ENCODE data around the gene CCDC197. TPM values are rescaled to one million over a fixed set of nuclear protein-coding genes. Genes with fewer than 3 reads are reported as not detected.
A peak's percentile ranks its signal among the peaks of the same experiment; 100 is the strongest.

CCDC197 gene
- total RNA-seq, 3 donors from 2014 or later, result not detected

DNA sequence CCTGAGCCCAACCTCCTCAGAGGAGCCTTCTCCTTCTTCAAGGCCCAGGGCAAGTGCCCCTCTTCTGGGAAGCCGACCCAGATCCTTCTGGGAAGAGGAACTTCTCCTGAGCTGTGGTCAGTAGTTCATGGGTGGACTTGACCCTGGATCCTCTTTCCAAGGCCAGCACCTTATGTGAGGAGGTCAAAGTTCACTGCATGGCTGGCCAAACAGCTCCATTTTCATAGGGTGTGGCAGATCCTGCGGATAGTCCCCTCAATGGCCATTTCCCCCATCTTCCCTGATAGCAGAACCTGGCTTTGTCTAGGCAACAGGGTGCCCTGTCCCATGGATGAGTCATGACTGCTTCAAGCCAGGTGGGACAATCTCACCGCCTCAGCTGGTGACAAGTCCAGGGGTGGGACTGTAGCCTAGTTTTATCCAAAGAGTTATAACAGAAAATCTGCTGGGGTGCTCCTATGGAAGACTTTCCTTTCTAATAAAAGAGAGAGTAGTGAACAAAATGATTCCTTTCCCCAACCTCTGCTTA, 31.1 kb upstream of the CCDC197 start:
- TF ChIP-seq POLR2A (IDR thresholded peaks at IDR 0.05) (no peak), POLR2AphosphoS5 (IDR thresholded peaks at IDR 0.05) (no peak)
- TF ChIP-seq, protein P1, sequence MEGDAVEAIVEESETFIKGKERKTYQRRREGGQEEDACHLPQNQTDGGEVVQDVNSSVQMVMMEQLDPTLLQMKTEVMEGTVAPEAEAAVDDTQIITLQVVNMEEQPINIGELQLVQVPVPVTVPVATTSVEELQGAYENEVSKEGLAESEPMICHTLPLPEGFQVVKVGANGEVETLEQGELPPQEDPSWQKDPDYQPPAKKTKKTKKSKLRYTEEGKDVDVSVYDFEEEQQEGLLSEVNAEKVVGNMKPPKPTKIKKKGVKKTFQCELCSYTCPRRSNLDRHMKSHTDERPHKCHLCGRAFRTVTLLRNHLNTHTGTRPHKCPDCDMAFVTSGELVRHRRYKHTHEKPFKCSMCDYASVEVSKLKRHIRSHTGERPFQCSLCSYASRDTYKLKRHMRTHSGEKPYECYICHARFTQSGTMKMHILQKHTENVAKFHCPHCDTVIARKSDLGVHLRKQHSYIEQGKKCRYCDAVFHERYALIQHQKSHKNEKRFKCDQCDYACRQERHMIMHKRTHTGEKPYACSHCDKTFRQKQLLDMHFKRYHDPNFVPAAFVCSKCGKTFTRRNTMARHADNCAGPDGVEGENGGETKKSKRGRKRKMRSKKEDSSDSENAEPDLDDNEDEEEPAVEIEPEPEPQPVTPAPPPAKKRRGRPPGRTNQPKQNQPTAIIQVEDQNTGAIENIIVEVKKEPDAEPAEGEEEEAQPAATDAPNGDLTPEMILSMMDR (IDR thresholded peaks at IDR 0.05), result no peak
- no peak for DNase-seq (ENCODE audit: low spot score in 2 of 2)
- H3K4me3 ChIP-seq, result no peak overlapping the region
- no peaks in the 10 kb centered on the region for H3K9me3 ChIP-seq
- intact Hi-C loops (cut with DNase I; ENCODE audit: low total_unique reads), result no loop called here
- no peaks in the 10 kb centered on the region for H3K36me3 ChIP-seq
- no peaks in the 10 kb centered on the region for H3K27me3 ChIP-seq
- H3K27ac ChIP-seq, result peak overlapping the region in 1 of 2 donors; percentile 52
- H3K4me1 ChIP-seq, result no peaks in the 10 kb centered on the region

DNA sequence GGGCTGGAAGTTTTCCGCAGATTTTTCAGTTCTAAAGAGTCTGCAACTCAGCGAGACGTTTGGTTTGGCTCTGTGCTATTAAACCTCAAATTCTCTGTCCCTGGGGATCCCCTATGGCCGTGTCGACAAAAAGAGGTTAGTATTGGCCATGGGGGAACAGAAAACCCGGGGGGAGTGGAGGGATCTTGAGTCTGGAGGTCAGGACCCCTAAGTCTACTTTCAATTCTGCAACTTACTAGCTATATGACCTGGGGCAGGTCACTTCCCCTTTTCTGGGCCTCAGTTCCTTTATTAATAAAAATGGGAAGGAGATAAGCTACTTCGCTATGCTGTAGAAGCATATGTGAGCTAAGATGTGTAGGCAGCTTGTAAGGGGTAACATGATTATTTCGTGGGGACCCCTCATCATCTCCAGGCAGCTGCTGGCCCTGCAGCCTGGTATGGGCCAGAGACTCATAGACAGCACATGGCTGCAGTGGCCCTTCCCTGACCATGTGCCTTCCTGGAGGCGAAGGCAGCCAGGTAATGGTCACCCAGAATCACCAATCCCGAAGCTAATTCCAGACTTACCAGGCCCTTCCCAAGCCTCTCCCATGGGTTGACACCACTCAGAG, 29.4 kb upstream of the CCDC197 start:
- H3K4me3 ChIP-seq, result no peak overlapping the region
- no peak for DNase-seq (ENCODE audit: low spot score in 2 of 2)
- H3K27me3 ChIP-seq, result no peaks in the 10 kb centered on the region
- no peaks in the 10 kb centered on the region for H3K36me3 ChIP-seq
- intact Hi-C loops (cut with DNase I; ENCODE audit: low total_unique reads), result no loop called here
- H3K4me1 ChIP-seq, result no peaks in the 10 kb centered on the region
- no peaks in the 10 kb centered on the region for H3K9me3 ChIP-seq
- peak overlapping the region in 1 of 2 donors; percentile 3 for H3K27ac ChIP-seq
- no peak for TF ChIP-seq POLR2A (IDR thresholded peaks at IDR 0.05)
- TF ChIP-seq POLR2AphosphoS5 (IDR thresholded peaks at IDR 0.05), result no peak
- TF ChIP-seq, protein P1 (IDR thresholded peaks at IDR 0.05), result no peak

DNA sequence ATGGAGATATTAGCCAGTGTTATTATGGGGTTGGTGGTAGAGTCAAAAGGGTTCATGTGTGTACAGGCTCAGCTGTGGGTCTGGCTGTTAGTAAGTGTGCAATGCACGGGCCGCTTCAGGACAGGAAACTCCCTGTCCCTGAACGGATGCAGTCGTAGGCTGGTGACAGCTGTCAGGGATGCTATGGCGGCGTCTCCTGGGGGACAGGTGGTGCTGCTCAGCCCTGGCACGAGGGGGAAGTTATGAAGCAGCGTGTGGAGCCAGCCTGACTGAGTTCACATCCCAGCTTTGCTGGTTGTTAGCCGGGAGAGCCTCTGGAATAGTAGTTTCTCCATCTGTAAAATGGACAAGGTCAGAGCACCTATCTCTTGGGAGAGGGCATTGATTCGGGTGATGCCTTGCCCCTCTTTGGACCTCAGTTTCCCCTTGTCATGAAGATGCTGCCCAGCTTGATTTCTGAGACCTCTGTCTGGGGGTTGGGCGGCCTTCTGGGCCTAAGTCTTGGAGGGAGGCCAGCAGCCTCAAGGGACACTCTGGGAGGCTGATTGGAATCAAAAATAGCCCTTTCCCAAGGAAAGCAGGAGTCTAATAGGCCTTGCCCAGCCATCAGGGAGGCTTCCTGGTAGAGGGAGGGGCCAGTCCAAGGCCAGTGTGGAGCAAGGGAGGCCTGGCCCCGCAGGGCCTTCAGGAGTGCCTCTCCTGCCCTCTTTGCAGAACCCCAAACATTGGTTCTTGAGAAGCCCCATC, 27.8 kb upstream of the CCDC197 start:
- no peak for DNase-seq (ENCODE audit: low spot score in 2 of 2)
- no peaks in the 10 kb centered on the region for H3K9me3 ChIP-seq
- H3K4me3 ChIP-seq, result no peak overlapping the region
- no peaks in the 10 kb centered on the region for H3K27me3 ChIP-seq
- H3K36me3 ChIP-seq, result no peaks in the 10 kb centered on the region
- intact Hi-C loops (cut with DNase I; ENCODE audit: low total_unique reads), result no loop called here
- H3K27ac ChIP-seq, result no peak overlapping the region
- TF ChIP-seq POLR2A (IDR thresholded peaks at IDR 0.05), result no peak
- TF ChIP-seq, protein P1 (IDR thresholded peaks at IDR 0.05), result no peak
- TF ChIP-seq POLR2AphosphoS5 (IDR thresholded peaks at IDR 0.05), result no peak
- H3K4me1 ChIP-seq, result no peaks in the 10 kb centered on the region

DNA sequence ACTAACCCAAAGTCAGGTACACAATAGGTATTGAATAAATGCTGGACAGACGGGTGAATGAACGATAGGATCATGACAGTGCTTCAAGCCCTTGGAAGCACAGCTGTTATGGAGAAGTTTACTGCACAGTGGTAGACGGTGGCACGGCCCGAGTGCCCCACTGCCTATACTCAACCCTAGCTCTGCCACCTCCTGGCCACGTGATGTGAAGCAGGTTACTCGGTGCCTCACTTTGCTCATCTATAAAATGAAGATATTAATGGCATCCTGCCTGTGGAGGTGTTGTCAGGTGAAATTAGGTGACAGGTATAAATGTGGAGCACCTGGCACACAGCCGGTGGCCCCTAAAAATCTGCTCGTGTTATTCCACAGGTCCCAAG, 26.5 kb upstream of the CCDC197 start:
- Histone ChIP-seq H3K9me3 (no peaks in the 10 kb centered on the region), H3K27ac (peak overlapping the region in 1 of 2 donors; percentile 19), H3K36me3 (no peaks in the 10 kb centered on the region), H3K4me3 (peak overlapping the region; percentile 27 to 67 (median 44)), H3K27me3 (no peaks in the 10 kb centered on the region), H3K4me1 (no peaks in the 10 kb centered on the region)
- no peak for DNase-seq (ENCODE audit: low spot score in 2 of 2)
- intact Hi-C loops (cut with DNase I; ENCODE audit: low total_unique reads), result no loop called here
- no peak for TF ChIP-seq POLR2AphosphoS5 (IDR thresholded peaks at IDR 0.05)
- no peak for TF ChIP-seq POLR2A (IDR thresholded peaks at IDR 0.05)
- TF ChIP-seq, protein P1 (IDR thresholded peaks at IDR 0.05), result peak in 1 of 3 donors; percentile 34

Measured in breast epithelium (tissue), 4 donors.